Lower leg skin (tissue), 3 donors: ENCODE results near the gene MAP3K19.

Source experiments
- POLR2A ChIP-seq, 2 donors: fragments of 450-650 bp; IDR thresholded peaks; one replicate each; pipeline ENCODE4 v1.6.1; 2016 to 2017; ENCODE audit warnings: antibody characterized with exemption in 2 of 2, mild to moderate bottlenecking in 1 of 2, moderate library complexity in 1 of 2
- TF ChIP-seq, protein P1 (sequence below), 3 donors: fragments of 450-650 bp; IDR thresholded peaks; one replicate each; pipeline ENCODE4 v1.5.1; 2016; ENCODE audit warnings: antibody characterized with exemption in 3 of 3, mild to moderate bottlenecking in 3 of 3, moderate library complexity in 2 of 3

GRCh38 chr2:135096665-135097446, 49.6 kb upstream of the MAP3K19 start:
- TF ChIP-seq, protein P1, sequence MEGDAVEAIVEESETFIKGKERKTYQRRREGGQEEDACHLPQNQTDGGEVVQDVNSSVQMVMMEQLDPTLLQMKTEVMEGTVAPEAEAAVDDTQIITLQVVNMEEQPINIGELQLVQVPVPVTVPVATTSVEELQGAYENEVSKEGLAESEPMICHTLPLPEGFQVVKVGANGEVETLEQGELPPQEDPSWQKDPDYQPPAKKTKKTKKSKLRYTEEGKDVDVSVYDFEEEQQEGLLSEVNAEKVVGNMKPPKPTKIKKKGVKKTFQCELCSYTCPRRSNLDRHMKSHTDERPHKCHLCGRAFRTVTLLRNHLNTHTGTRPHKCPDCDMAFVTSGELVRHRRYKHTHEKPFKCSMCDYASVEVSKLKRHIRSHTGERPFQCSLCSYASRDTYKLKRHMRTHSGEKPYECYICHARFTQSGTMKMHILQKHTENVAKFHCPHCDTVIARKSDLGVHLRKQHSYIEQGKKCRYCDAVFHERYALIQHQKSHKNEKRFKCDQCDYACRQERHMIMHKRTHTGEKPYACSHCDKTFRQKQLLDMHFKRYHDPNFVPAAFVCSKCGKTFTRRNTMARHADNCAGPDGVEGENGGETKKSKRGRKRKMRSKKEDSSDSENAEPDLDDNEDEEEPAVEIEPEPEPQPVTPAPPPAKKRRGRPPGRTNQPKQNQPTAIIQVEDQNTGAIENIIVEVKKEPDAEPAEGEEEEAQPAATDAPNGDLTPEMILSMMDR (IDR thresholded peaks at IDR 0.05) = no peak
- no peak for TF ChIP-seq POLR2A (IDR thresholded peaks at IDR 0.05)
